ENCODE measurements around the gene ACAA2. TPM values are rescaled to one million over a fixed set of nuclear protein-coding genes. Genes with fewer than 3 reads are reported as not detected.
"Not testable (repeated sequence)": the region's sequence is repeated elsewhere in the genome, so short reads cannot be mapped to it uniquely, and the experiment has no call there.

Gene ACAA2
- total RNA-seq, 1 donor: 11.5 TPM

GRCh38 chr18:49808553-49809191, 4.7 kb downstream of the ACAA2 start:
- not testable (repeated sequence) for H3K4me3 ChIP-seq (ENCODE audit: low read length); H3K27me3 ChIP-seq (ENCODE audit: insufficient read depth, low read length); H3K9me3 ChIP-seq (ENCODE audit: low read depth, low read length)
- H3K4me1 ChIP-seq (ENCODE audit: insufficient read depth, low read length): peaks cover 11% of the 10 kb centered on the region

- no peaks in the 10 kb centered on the region for H3K9me3 ChIP-seq (ENCODE audit: low read depth, low read length)
- H3K27me3 ChIP-seq (ENCODE audit: insufficient read depth, low read length): no peaks in the 10 kb centered on the region
- no peaks in the 10 kb centered on the region for H3K4me1 ChIP-seq (ENCODE audit: insufficient read depth, low read length)
- H3K4me3 ChIP-seq (ENCODE audit: low read length): no peak overlapping the region
Observed at GRCh38 chr18:49804096-49804495, 9.2 kb downstream of the ACAA2 start.

GRCh38 chr18:49802623-49803022, 10.7 kb downstream of the ACAA2 start:
- no peaks in the 10 kb centered on the region for H3K27me3 ChIP-seq (ENCODE audit: insufficient read depth, low read length)
- no peak overlapping the region for H3K4me3 ChIP-seq (ENCODE audit: low read length)
- no peaks in the 10 kb centered on the region for H3K9me3 ChIP-seq (ENCODE audit: low read depth, low read length)
- H3K4me1 ChIP-seq (ENCODE audit: insufficient read depth, low read length): no peaks in the 10 kb centered on the region

GRCh38 chr18:49800491-49800890, 12.8 kb downstream of the ACAA2 start:
- not testable (repeated sequence) for H3K4me3 ChIP-seq (ENCODE audit: low read length); H3K9me3 ChIP-seq (ENCODE audit: low read depth, low read length); H3K27me3 ChIP-seq (ENCODE audit: insufficient read depth, low read length); H3K4me1 ChIP-seq (ENCODE audit: insufficient read depth, low read length)

GRCh38 chr18:49799806-49800205, 13.5 kb downstream of the ACAA2 start:
- H3K4me3 ChIP-seq (ENCODE audit: low read length); H3K27me3 ChIP-seq (ENCODE audit: insufficient read depth, low read length); H3K9me3 ChIP-seq (ENCODE audit: low read depth, low read length); H3K4me1 ChIP-seq (ENCODE audit: insufficient read depth, low read length): not testable (repeated sequence)

GRCh38 chr18:49798001-49798400, 15.3 kb downstream of the ACAA2 start:
- no peaks in the 10 kb centered on the region for H3K9me3 ChIP-seq (ENCODE audit: low read depth, low read length)
- H3K4me1 ChIP-seq (ENCODE audit: insufficient read depth, low read length): no peaks in the 10 kb centered on the region
- H3K4me3 ChIP-seq (ENCODE audit: low read length): no peak overlapping the region
- no peaks in the 10 kb centered on the region for H3K27me3 ChIP-seq (ENCODE audit: insufficient read depth, low read length)

- Histone ChIP-seq H3K4me1 (ENCODE audit: insufficient read depth, low read length) (no peaks in the 10 kb centered on the region), H3K4me3 (ENCODE audit: low read length) (no peak overlapping the region), H3K27me3 (ENCODE audit: insufficient read depth, low read length) (no peaks in the 10 kb centered on the region), H3K9me3 (ENCODE audit: low read depth, low read length) (no peaks in the 10 kb centered on the region)
Observed at GRCh38 chr18:49795612-49796552, 17.5 kb downstream of the ACAA2 start.

GRCh38 chr18:49794743-49795142, 18.6 kb downstream of the ACAA2 start:
- Histone ChIP-seq H3K4me3 (ENCODE audit: low read length) (no peak overlapping the region), H3K4me1 (ENCODE audit: insufficient read depth, low read length) (no peaks in the 10 kb centered on the region)

GRCh38 chr18:49789560-49790134, 23.7 kb downstream of the ACAA2 start:
- H3K4me3 ChIP-seq (ENCODE audit: low read length); H3K9me3 ChIP-seq (ENCODE audit: low read depth, low read length); H3K4me1 ChIP-seq (ENCODE audit: insufficient read depth, low read length); H3K27me3 ChIP-seq (ENCODE audit: insufficient read depth, low read length): not testable (repeated sequence)

More at GRCh38 chr18:49794743-49795142, 18.6 kb downstream of the ACAA2 start:
- Histone ChIP-seq H3K9me3 (ENCODE audit: low read depth, low read length) (no peaks in the 10 kb centered on the region), H3K27me3 (ENCODE audit: insufficient read depth, low read length) (no peaks in the 10 kb centered on the region)

GRCh38 chr18:49788327-49788898, 24.9 kb downstream of the ACAA2 start:
- no peaks in the 10 kb centered on the region for H3K27me3 ChIP-seq (ENCODE audit: insufficient read depth, low read length)
- H3K4me3 ChIP-seq (ENCODE audit: low read length): no peak overlapping the region
- H3K9me3 ChIP-seq (ENCODE audit: low read depth, low read length): no peaks in the 10 kb centered on the region
- peaks cover 5% of the 10 kb centered on the region for H3K4me1 ChIP-seq (ENCODE audit: insufficient read depth, low read length)

- Histone ChIP-seq H3K4me3 (ENCODE audit: low read length) (no peak overlapping the region), H3K4me1 (ENCODE audit: insufficient read depth, low read length) (peaks cover 5% of the 10 kb centered on the region), H3K9me3 (ENCODE audit: low read depth, low read length) (no peaks in the 10 kb centered on the region), H3K27me3 (ENCODE audit: insufficient read depth, low read length) (no peaks in the 10 kb centered on the region)
Observed at GRCh38 chr18:49786019-49786720, 27.2 kb downstream of the ACAA2 start.

GRCh38 chr18:49784427-49785185, 28.7 kb downstream of the ACAA2 start:
- H3K27me3 ChIP-seq (ENCODE audit: insufficient read depth, low read length): no peaks in the 10 kb centered on the region
- H3K4me3 ChIP-seq (ENCODE audit: low read length): no peak overlapping the region
- peaks cover 5% of the 10 kb centered on the region for H3K4me1 ChIP-seq (ENCODE audit: insufficient read depth, low read length)
- H3K9me3 ChIP-seq (ENCODE audit: low read depth, low read length): no peaks in the 10 kb centered on the region

- not testable (repeated sequence) for H3K9me3 ChIP-seq (ENCODE audit: low read depth, low read length); H3K4me3 ChIP-seq (ENCODE audit: low read length); H3K27me3 ChIP-seq (ENCODE audit: insufficient read depth, low read length); H3K4me1 ChIP-seq (ENCODE audit: insufficient read depth, low read length)
Observed at GRCh38 chr18:49783631-49784030, 29.7 kb downstream of the ACAA2 start.

GRCh38 chr18:49778826-49779465, 34.4 kb downstream of the ACAA2 start:
- H3K27me3 ChIP-seq (ENCODE audit: insufficient read depth, low read length): no peaks in the 10 kb centered on the region
- H3K4me1 ChIP-seq (ENCODE audit: insufficient read depth, low read length): no peaks in the 10 kb centered on the region
- no peak overlapping the region for H3K4me3 ChIP-seq (ENCODE audit: low read length)
- H3K9me3 ChIP-seq (ENCODE audit: low read depth, low read length): no peaks in the 10 kb centered on the region

Data from mononuclear cell (primary cell).